ENCODE data around the gene PRKCA.

PRKCA gene

GRCh38 chr17:66480802-66481201 lies 178.4 kb downstream of the PRKCA start:
- Histone ChIP-seq H3K27me3 (ENCODE audit: control insufficient read depth, low read length) (no peaks in the 10 kb centered on the region), H3K79me2 (ENCODE audit: control insufficient read depth, low read length) (no peaks in the 10 kb centered on the region), H3K9me2 (replicated peaks; ENCODE audit: control insufficient read depth, low read length) (no peaks in the 10 kb centered on the region), H3K4me3 (ENCODE audit: low read length) (no peak overlapping the region), H3K9me3 (ENCODE audit: control insufficient read depth, insufficient read depth, low read length) (no peaks in the 10 kb centered on the region), H3K4me2 (ENCODE audit: low read length) (no peak overlapping the region), H3K4me1 (ENCODE audit: control insufficient read depth, low read length) (peaks cover 4% of the 10 kb centered on the region; the same call in 1 of the 2 replicates), H3F3A (ENCODE audit: control insufficient read depth, insufficient read depth) (no peaks in the 10 kb centered on the region), H4K20me1 (ENCODE audit: control insufficient read depth, insufficient read depth, low read depth, low read length) (no peaks in the 10 kb centered on the region), H3K27ac (ENCODE audit: low read depth, low read length) (no peak overlapping the region), H3K36me3 (ENCODE audit: control insufficient read depth, low read length) (no peaks in the 10 kb centered on the region)
- no peak for TF ChIP-seq CTCF (IDR thresholded peaks at IDR 0.05; ENCODE audit: low read depth, low read length, poor library complexity, severe bottlenecking)
- no peak for TF ChIP-seq EZH2phosphoT487 (IDR thresholded peaks at IDR 0.05; ENCODE audit: borderline replicate concordance, low read length)

GRCh38 chr17:66481271-66481670 lies 178.9 kb downstream of the PRKCA start:
- no peak overlapping the region for H3K27ac ChIP-seq (ENCODE audit: low read depth, low read length)
- H3K4me3 ChIP-seq (ENCODE audit: low read length), result no peak overlapping the region

GRCh38 chr17:66483906-66484305 lies 181.5 kb downstream of the PRKCA start:
- Histone ChIP-seq H3K27ac (ENCODE audit: low read depth, low read length) (no peak overlapping the region), H3F3A (ENCODE audit: control insufficient read depth, insufficient read depth) (no peaks in the 10 kb centered on the region), H3K4me3 (ENCODE audit: low read length) (no peak overlapping the region), H3K4me2 (ENCODE audit: low read length) (no peak overlapping the region), H3K9me3 (ENCODE audit: control insufficient read depth, insufficient read depth, low read length) (no peaks in the 10 kb centered on the region), H3K27me3 (ENCODE audit: control insufficient read depth, low read length) (no peaks in the 10 kb centered on the region), H3K4me1 (ENCODE audit: control insufficient read depth, low read length) (peaks cover 4% of the 10 kb centered on the region; the same call in 1 of the 2 replicates), H3K9me2 (replicated peaks; ENCODE audit: control insufficient read depth, low read length) (no peaks in the 10 kb centered on the region), H3K36me3 (ENCODE audit: control insufficient read depth, low read length) (no peaks in the 10 kb centered on the region), H3K79me2 (ENCODE audit: control insufficient read depth, low read length) (no peaks in the 10 kb centered on the region), H4K20me1 (ENCODE audit: control insufficient read depth, insufficient read depth, low read depth, low read length) (no peaks in the 10 kb centered on the region)
- TF ChIP-seq EZH2phosphoT487 (IDR thresholded peaks at IDR 0.05; ENCODE audit: borderline replicate concordance, low read length) (no peak), CTCF (IDR thresholded peaks at IDR 0.05; ENCODE audit: low read depth, low read length, poor library complexity, severe bottlenecking) (no peak)

More at GRCh38 chr17:66481271-66481670, 178.9 kb downstream of the PRKCA start:
- H3K27me3 ChIP-seq (ENCODE audit: control insufficient read depth, low read length), result no peaks in the 10 kb centered on the region
- H3K79me2 ChIP-seq (ENCODE audit: control insufficient read depth, low read length), result no peaks in the 10 kb centered on the region
- H3K9me3 ChIP-seq (ENCODE audit: control insufficient read depth, insufficient read depth, low read length), result no peaks in the 10 kb centered on the region
- H3K4me1 ChIP-seq (ENCODE audit: control insufficient read depth, low read length), result peaks cover 4% of the 10 kb centered on the region; the same call in 1 of the 2 replicates
- H3K4me2 ChIP-seq (ENCODE audit: low read length), result no peak overlapping the region
- H4K20me1 ChIP-seq (ENCODE audit: control insufficient read depth, insufficient read depth, low read depth, low read length), result no peaks in the 10 kb centered on the region
- H3F3A ChIP-seq (ENCODE audit: control insufficient read depth, insufficient read depth), result no peaks in the 10 kb centered on the region
- no peaks in the 10 kb centered on the region for H3K9me2 ChIP-seq (replicated peaks; ENCODE audit: control insufficient read depth, low read length)
- H3K36me3 ChIP-seq (ENCODE audit: control insufficient read depth, low read length), result no peaks in the 10 kb centered on the region
- no peak for TF ChIP-seq CTCF (IDR thresholded peaks at IDR 0.05; ENCODE audit: low read depth, low read length, poor library complexity, severe bottlenecking)
- no peak for TF ChIP-seq EZH2phosphoT487 (IDR thresholded peaks at IDR 0.05; ENCODE audit: borderline replicate concordance, low read length)

All from DOHH2 (cell line).